Right ventricle myocardium inferior (tissue), 1 donor: ENCODE data around the gene CEP55. TPM values are rescaled to one million over a fixed set of nuclear protein-coding genes. Genes with fewer than 3 reads are reported as not detected.

Source experiments
- total RNA-seq: library from RNA; stranded (reverse); fragmentation: NEBNext Ultra II Directional; extraction: Animal tissue kit (Norgen Biotek cat#: 25700); gene quantifications from one replicate; pipeline ENCODE4 v1.2.1, GENCODE V29; 2021
- donor health status: DM: no; HTN: yes; CAD: no; lungs with severe emphysema.

The CEP55 gene
- total RNA-seq, 1 donor from 2014 or later, result 1.4 TPM

Other genes starting within 250 kb of the CEP55 start
- gene MYOF, start 14.3 kb upstream of the CEP55 start, total RNA-seq, result 34.4 TPM
- 0.24 TPM for gene FFAR4, start 70.1 kb downstream of the CEP55 start, total RNA-seq
- gene RBP4, start 104.6 kb downstream of the CEP55 start, total RNA-seq, result 12.8 TPM
- not detected for gene PDE6C, start 115.9 kb downstream of the CEP55 start, total RNA-seq
- gene FRA10AC1, start 206.0 kb downstream of the CEP55 start, total RNA-seq, result 16.8 TPM